ENCODE measurements around the gene ODF2L. TPM values are rescaled to one million over a fixed set of nuclear protein-coding genes. Genes with fewer than 3 reads are reported as not detected.

ODF2L gene
- total RNA-seq, 1 experiment from 2014 or later, result 88.2 TPM

DNA sequence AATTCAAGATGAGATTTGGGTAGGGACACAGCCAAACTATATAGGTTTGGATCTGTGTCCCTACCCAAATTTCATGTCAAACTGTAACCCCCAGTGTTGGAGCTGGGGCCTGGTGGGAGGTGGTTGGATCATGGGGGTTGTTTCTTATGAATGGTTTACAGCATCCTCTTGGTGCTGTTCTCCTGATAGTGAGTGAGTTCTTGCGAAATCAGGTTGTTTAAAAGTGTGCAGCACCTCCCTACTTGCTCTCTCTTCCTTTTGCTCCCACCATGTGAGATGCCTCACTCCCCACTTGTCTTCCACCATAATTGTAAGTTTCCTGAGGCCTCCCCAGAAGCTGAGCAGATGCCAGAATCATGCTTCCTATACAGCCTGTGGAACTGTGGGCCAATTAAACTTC lies 17.3 kb downstream of the ODF2L start:
- ChIA-PET POLR2A (no interaction called here), CTCF (no interaction called here)
- no peak for DNase-seq (ENCODE audit: low read depth, low spot score)
- no peak for TF ChIP-seq TCF7L2 (IDR thresholded peaks at IDR 0.05; ENCODE audit: low read depth, low read length)
- TF ChIP-seq CTCF (IDR thresholded peaks at IDR 0.05), result no peak
- no peak for TF ChIP-seq POLR2AphosphoS5 (IDR thresholded peaks at IDR 0.05; ENCODE audit: low read depth, low read length)
- no peak for TF ChIP-seq SIN3A (IDR thresholded peaks at IDR 0.05; ENCODE audit: borderline replicate concordance, insufficient read depth, low read depth, low read length)
- TF ChIP-seq, protein P1, sequence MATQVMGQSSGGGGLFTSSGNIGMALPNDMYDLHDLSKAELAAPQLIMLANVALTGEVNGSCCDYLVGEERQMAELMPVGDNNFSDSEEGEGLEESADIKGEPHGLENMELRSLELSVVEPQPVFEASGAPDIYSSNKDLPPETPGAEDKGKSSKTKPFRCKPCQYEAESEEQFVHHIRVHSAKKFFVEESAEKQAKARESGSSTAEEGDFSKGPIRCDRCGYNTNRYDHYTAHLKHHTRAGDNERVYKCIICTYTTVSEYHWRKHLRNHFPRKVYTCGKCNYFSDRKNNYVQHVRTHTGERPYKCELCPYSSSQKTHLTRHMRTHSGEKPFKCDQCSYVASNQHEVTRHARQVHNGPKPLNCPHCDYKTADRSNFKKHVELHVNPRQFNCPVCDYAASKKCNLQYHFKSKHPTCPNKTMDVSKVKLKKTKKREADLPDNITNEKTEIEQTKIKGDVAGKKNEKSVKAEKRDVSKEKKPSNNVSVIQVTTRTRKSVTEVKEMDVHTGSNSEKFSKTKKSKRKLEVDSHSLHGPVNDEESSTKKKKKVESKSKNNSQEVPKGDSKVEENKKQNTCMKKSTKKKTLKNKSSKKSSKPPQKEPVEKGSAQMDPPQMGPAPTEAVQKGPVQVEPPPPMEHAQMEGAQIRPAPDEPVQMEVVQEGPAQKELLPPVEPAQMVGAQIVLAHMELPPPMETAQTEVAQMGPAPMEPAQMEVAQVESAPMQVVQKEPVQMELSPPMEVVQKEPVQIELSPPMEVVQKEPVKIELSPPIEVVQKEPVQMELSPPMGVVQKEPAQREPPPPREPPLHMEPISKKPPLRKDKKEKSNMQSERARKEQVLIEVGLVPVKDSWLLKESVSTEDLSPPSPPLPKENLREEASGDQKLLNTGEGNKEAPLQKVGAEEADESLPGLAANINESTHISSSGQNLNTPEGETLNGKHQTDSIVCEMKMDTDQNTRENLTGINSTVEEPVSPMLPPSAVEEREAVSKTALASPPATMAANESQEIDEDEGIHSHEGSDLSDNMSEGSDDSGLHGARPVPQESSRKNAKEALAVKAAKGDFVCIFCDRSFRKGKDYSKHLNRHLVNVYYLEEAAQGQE (IDR thresholded peaks at IDR 0.05; ENCODE audit: insufficient read depth in 1 of 2, low read depth in 2 of 2, low read length in 1 of 2), result no peak
- H3K9me3 ChIP-seq (ENCODE audit: control insufficient read depth, insufficient read depth, low read depth, low read length), result peaks cover 3% of the 10 kb centered on the region; the same call in 1 of the 2 replicates
- no peaks in the 10 kb centered on the region; the same call in 1 of the 2 replicates for H3K4me1 ChIP-seq (ENCODE audit: control insufficient read depth, insufficient read depth, low read length)
- H3K27me3 ChIP-seq (ENCODE audit: control insufficient read depth, insufficient read depth, low read length), result no peaks in the 10 kb centered on the region
- ATAC-seq, result no peak
- H3K27ac ChIP-seq (ENCODE audit: low read length), result no peak overlapping the region
- in situ Hi-C loops (cut with HindIII; ENCODE audit: low pct_unique_long_range_greater_than_20kb, low sequenced_read_pairs) (no loop called here), intact Hi-C loops (cut with micrococcal nuclease; ENCODE audit: unreplicated experiment) (no loop called here)
- no peak overlapping the region for H3K4me3 ChIP-seq (ENCODE audit: low read depth in 2 of 2, low read length in 2 of 2)
- BruUV-seq (replicated peaks), result no TSS peak
- peaks cover 28% of the 10 kb centered on the region; the same call in 1 of the 2 replicates for H3K36me3 ChIP-seq (ENCODE audit: control insufficient read depth, insufficient read depth, low read length)

DNA sequence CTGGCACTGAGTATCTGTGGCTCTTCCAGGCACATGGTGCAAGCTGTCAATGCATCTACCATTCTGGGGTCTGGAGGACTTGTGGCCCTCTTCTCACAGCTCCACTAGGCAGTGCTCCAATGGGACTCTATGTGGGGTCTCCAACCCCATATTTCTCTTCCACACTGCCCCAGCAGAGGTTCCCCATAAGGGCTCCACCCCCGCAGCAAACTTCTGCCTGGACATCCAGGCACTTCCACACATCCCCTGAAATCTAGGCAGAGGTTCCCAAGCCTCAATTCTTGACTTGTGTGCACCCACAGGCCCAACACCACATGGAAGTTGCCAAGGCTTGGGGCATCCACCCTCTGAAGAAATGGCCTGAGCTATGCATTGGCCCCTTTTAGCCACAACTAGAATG lies 18.8 kb downstream of the ODF2L start:
- BruUV-seq (replicated peaks), result no TSS peak
- H3K9me3 ChIP-seq (ENCODE audit: control insufficient read depth, insufficient read depth, low read depth, low read length), result peaks cover 3% of the 10 kb centered on the region; the same call in 1 of the 2 replicates
- ATAC-seq (no peak), DNase-seq (ENCODE audit: low read depth, low spot score) (no peak)
- H3K36me3 ChIP-seq (ENCODE audit: control insufficient read depth, insufficient read depth, low read length), result peaks cover 28% of the 10 kb centered on the region; the same call in 1 of the 2 replicates
- CTCF ChIA-PET, result no interaction called here
- POLR2A ChIA-PET, result no interaction called here
- H3K4me3 ChIP-seq (ENCODE audit: low read depth in 2 of 2, low read length in 2 of 2), result no peak overlapping the region
- no peak overlapping the region for H3K27ac ChIP-seq (ENCODE audit: low read length)
- H3K27me3 ChIP-seq (ENCODE audit: control insufficient read depth, insufficient read depth, low read length), result no peaks in the 10 kb centered on the region
- no peaks in the 10 kb centered on the region; the same call in 1 of the 2 replicates for H3K4me1 ChIP-seq (ENCODE audit: control insufficient read depth, insufficient read depth, low read length)
- TF ChIP-seq CTCF (IDR thresholded peaks at IDR 0.05), result no peak
- TF ChIP-seq SIN3A (IDR thresholded peaks at IDR 0.05; ENCODE audit: borderline replicate concordance, insufficient read depth, low read depth, low read length), result no peak
- TF ChIP-seq POLR2AphosphoS5 (IDR thresholded peaks at IDR 0.05; ENCODE audit: low read depth, low read length), result no peak
- TF ChIP-seq, protein P1 (IDR thresholded peaks at IDR 0.05; ENCODE audit: insufficient read depth in 1 of 2, low read depth in 2 of 2, low read length in 1 of 2), result no peak
- TF ChIP-seq TCF7L2 (IDR thresholded peaks at IDR 0.05; ENCODE audit: low read depth, low read length), result no peak
- in situ Hi-C loops (cut with HindIII; ENCODE audit: low pct_unique_long_range_greater_than_20kb, low sequenced_read_pairs), result no loop called here
- intact Hi-C loops (cut with micrococcal nuclease; ENCODE audit: unreplicated experiment), result no loop called here
